MM.1S (cell line): ENCODE data around the gene SMCO1.
"Not testable (repeated sequence)": the region's sequence is repeated elsewhere in the genome, so short reads cannot be mapped to it uniquely, and the experiment has no call there.

Experiments
- DNase-seq: peaks from one replicate; pipeline ENCODE4 v3.0.0-alpha.2; 2015
- H2AFZ ChIP-seq: fragments of 300-600 bp; sonication (generic); 2 replicates; pipeline ENCODE4 v1.6.0; 2016; ENCODE audit warnings: antibody characterized with exemption, low read length
- H3F3A ChIP-seq: fragments of 300-600 bp; sonication (generic); 2 replicates; pipeline ENCODE4 v1.6.1; 2016; ENCODE audit warnings: mild to moderate bottlenecking, antibody characterized with exemption, low read length, moderate library complexity, mixed read lengths; ENCODE audit not compliant: insufficient read depth
- H3K27ac ChIP-seq: fragments of 300-600 bp; sonication (generic); 2 replicates; pipeline ENCODE4 v1.5.1; 2016; ENCODE audit warnings: mild to moderate bottlenecking, low read length
- H3K27me3 ChIP-seq: fragments of 300-600 bp; sonication (generic); replicated peaks from 2 replicates; pipeline ENCODE4 v1.6.0; 2016; ENCODE audit warnings: low read length; ENCODE audit not compliant: insufficient read depth
- H3K36me3 ChIP-seq: fragments of 300-600 bp; sonication (generic); replicated peaks from 2 replicates; pipeline ENCODE4 v1.6.1; 2016; ENCODE audit warnings: mild to moderate bottlenecking, low read length, mixed read lengths; ENCODE audit not compliant: insufficient read depth
- H3K4me1 ChIP-seq: fragments of 300-600 bp; sonication (generic); 2 replicates; pipeline ENCODE4 v1.6.1; 2016; ENCODE audit warnings: low read length, mixed read lengths
- H3K4me2 ChIP-seq: fragments of 300-600 bp; sonication (generic); 2 replicates; pipeline ENCODE4 v1.6.0; 2016; ENCODE audit warnings: low read depth, low read length
- H3K4me3 ChIP-seq: fragments of 300-600 bp; sonication (generic); 2 replicates; pipeline ENCODE4 v1.5.1; 2016; ENCODE audit warnings: low read length, mixed read lengths
- H3K79me2 ChIP-seq: fragments of 300-600 bp; sonication (generic); 2 replicates; pipeline ENCODE4 v1.6.1; 2016; ENCODE audit warnings: mixed run types, low read length, mixed read lengths
- H3K9ac ChIP-seq: fragments of 300-600 bp; sonication (generic); 2 replicates; pipeline ENCODE4 v1.6.1; 2016; ENCODE audit warnings: low read length, mixed read lengths
- H3K9me2 ChIP-seq: fragments of 300-600 bp; sonication (generic); replicated peaks from 2 replicates; pipeline ENCODE4 v1.6.1; 2016; ENCODE audit warnings: mild to moderate bottlenecking, low read length, mixed read lengths; ENCODE audit not compliant: insufficient read depth
- H3K9me3 ChIP-seq: fragments of 300-600 bp; sonication (generic); replicated peaks from 2 replicates; pipeline ENCODE4 v1.6.1; 2016; ENCODE audit warnings: mild to moderate bottlenecking, low read length, mixed read lengths; ENCODE audit not compliant: insufficient read depth
- H4K20me1 ChIP-seq: fragments of 300-600 bp; sonication (generic); 2 replicates; pipeline ENCODE4 v1.6.1; 2016; ENCODE audit warnings: mild to moderate bottlenecking, low read length, moderate library complexity, mixed read lengths; ENCODE audit not compliant: insufficient read depth
- CTCF ChIP-seq: fragments of 300-600 bp; sonication (generic); IDR thresholded peaks from 2 replicates; pipeline ENCODE4 v1.5.1; 2016; ENCODE audit warnings: antibody characterized with exemption, low read length, mixed read lengths
- EZH2 ChIP-seq: fragments of 300-600 bp; sonication (generic); optimal IDR thresholded peaks from 2 replicates; pipeline ENCODE3; 2017; ENCODE audit warnings: low read depth, mild to moderate bottlenecking, antibody characterized with exemption, low read length, mixed read lengths
- EZH2phosphoT487 ChIP-seq: fragments of 300-600 bp; sonication (generic); IDR thresholded peaks from 2 replicates; pipeline ENCODE4 v1.6.1; 2018; ENCODE audit warnings: antibody characterized with exemption, low read length

The SMCO1 gene

GRCh38 chr3:196554205-196554604, 39.1 kb upstream of the SMCO1 start:
- H3K4me2 ChIP-seq = no peak overlapping the region
- H3K9ac ChIP-seq = no peak overlapping the region
- no peaks in the 10 kb centered on the region for H4K20me1 ChIP-seq
- H3K79me2 ChIP-seq = no peaks in the 10 kb centered on the region
- no peaks in the 10 kb centered on the region for H3K9me2 ChIP-seq
- no peaks in the 10 kb centered on the region for H3K27me3 ChIP-seq
- no peaks in the 10 kb centered on the region for H3K4me1 ChIP-seq
- H3F3A ChIP-seq = no peaks in the 10 kb centered on the region
- DNase-seq = no peak
- TF ChIP-seq CTCF (no peak), EZH2 (no peak), EZH2phosphoT487 (no peak)
- no peak overlapping the region for H3K27ac ChIP-seq
- no peak overlapping the region for H3K4me3 ChIP-seq
- H2AFZ ChIP-seq = no peak overlapping the region
- no peaks in the 10 kb centered on the region for H3K36me3 ChIP-seq
- no peaks in the 10 kb centered on the region for H3K9me3 ChIP-seq

DNA sequence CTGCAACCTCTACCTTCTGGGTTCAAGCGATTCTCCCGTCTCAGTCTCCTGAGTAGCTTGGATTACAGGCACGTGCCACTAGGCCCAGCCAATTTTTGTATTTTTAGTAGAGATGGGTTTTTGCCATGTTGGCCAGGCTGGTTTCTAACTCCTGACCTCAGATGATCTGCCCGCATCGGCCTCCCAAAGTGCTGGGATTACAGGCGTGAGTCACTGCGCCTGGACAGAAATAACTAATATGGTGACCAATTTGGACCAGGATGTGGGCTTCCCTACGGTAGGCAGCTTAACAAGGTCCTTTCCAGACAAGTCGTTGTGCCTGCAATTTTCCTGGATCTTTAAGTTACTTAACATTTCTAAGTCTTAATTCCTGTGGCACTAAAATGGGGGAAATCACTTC, 38.4 kb upstream of the SMCO1 start:
- Histone ChIP-seq H3K4me3 (no peak overlapping the region), H3F3A (no peaks in the 10 kb centered on the region), H3K9ac (no peak overlapping the region), H2AFZ (no peak overlapping the region), H3K9me2 (no peaks in the 10 kb centered on the region), H3K79me2 (no peaks in the 10 kb centered on the region), H3K4me1 (no peaks in the 10 kb centered on the region), H3K36me3 (no peaks in the 10 kb centered on the region), H3K27me3 (no peaks in the 10 kb centered on the region), H3K27ac (no peak overlapping the region), H4K20me1 (no peaks in the 10 kb centered on the region), H3K4me2 (no peak overlapping the region), H3K9me3 (no peaks in the 10 kb centered on the region)
- no peak for TF ChIP-seq EZH2phosphoT487
- TF ChIP-seq CTCF = no peak
- TF ChIP-seq EZH2 = no peak
- DNase-seq = no peak

DNA sequence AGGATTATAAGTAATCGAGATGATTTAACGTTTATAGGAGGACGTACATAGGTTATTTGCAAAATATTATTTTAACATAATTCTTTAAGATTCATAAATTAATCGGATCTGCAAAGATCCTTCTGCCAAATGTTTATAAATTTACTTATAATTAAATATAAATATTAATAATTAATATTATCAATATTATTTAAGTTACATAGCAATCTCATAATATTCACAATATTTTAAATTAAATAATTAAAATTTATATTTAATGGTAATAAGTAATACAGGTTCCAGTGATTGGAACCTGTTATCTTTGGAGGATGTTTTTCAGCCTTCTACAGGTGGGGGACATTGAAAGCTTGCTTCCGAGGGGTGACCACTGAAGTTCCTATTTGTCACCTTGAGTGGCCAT, 37.1 kb upstream of the SMCO1 start:
- Histone ChIP-seq H3K27ac (no peak overlapping the region), H3K9me2 (no peaks in the 10 kb centered on the region), H3K27me3 (no peaks in the 10 kb centered on the region), H3K4me3 (no peak overlapping the region), H3K4me2 (no peak overlapping the region), H3K9me3 (no peaks in the 10 kb centered on the region), H3K79me2 (no peaks in the 10 kb centered on the region), H2AFZ (no peak overlapping the region), H3K9ac (no peak overlapping the region), H3K36me3 (no peaks in the 10 kb centered on the region), H3K4me1 (no peaks in the 10 kb centered on the region), H3F3A (no peaks in the 10 kb centered on the region), H4K20me1 (no peaks in the 10 kb centered on the region)
- TF ChIP-seq CTCF (no peak), EZH2phosphoT487 (no peak), EZH2 (no peak)
- no peak for DNase-seq

DNA sequence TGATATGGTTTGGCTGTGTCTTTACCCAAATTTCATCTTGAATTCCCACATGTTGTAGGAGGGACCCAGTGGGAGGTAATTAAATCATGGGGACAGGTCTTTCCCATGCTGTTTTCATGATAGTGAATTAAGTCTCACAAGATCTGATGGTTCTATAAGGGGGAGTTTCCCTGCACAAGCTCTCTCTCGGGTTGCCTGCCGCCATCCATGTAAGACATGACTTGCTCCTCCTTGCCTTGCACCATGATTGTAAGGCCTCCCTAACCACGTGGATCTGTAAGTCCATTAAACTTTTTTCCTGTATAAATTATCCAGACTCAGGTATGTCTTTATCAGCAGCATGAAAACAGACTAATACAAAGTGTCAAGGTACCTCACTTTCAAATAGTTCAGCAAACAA, 35.0 kb upstream of the SMCO1 start:
- H3K36me3 ChIP-seq, H3K9me2 ChIP-seq, H3K79me2 ChIP-seq, H4K20me1 ChIP-seq, H3F3A ChIP-seq, H3K9ac ChIP-seq, H3K27me3 ChIP-seq, H2AFZ ChIP-seq, H3K4me3 ChIP-seq, H3K4me2 ChIP-seq, H3K9me3 ChIP-seq, DNase-seq, H3K4me1 ChIP-seq, H3K27ac ChIP-seq: not testable (repeated sequence)

- not testable (repeated sequence) for H3K4me1 ChIP-seq, H3K79me2 ChIP-seq, H4K20me1 ChIP-seq, H3K27ac ChIP-seq, H3K27me3 ChIP-seq, H3K36me3 ChIP-seq, H2AFZ ChIP-seq, H3K4me2 ChIP-seq, H3K9me2 ChIP-seq, H3K4me3 ChIP-seq, H3F3A ChIP-seq, H3K9me3 ChIP-seq, H3K9ac ChIP-seq, DNase-seq
Observed at GRCh38 chr3:196549312-196549711, 34.2 kb upstream of the SMCO1 start.
